HG03139 (cell line): Measurements from ENCODE around the gene USF2.

ENCODE experiments used
- ATAC-seq: cut with Tn5 transposase; IDR thresholded peaks from one replicate; pipeline ENCODE4 v1.9.1; 2021; ENCODE audit not compliant: unreplicated experiment

The USF2 gene

DNA sequence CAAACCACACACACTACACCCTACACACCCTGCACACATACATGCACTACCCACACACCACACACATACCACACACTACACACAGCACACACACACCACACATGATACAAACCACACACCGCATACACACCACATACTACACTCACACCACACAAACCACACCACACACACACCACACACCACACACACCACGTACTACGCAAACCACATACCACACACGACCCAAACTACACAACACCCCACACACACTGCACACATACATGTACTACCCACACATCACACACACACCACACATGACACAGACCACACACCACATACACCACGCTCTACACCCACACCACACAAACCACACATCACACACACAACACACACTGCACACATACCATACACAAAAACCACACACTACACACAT, 29.8 kb downstream of the USF2 start:
- ATAC-seq = no peak

DNA sequence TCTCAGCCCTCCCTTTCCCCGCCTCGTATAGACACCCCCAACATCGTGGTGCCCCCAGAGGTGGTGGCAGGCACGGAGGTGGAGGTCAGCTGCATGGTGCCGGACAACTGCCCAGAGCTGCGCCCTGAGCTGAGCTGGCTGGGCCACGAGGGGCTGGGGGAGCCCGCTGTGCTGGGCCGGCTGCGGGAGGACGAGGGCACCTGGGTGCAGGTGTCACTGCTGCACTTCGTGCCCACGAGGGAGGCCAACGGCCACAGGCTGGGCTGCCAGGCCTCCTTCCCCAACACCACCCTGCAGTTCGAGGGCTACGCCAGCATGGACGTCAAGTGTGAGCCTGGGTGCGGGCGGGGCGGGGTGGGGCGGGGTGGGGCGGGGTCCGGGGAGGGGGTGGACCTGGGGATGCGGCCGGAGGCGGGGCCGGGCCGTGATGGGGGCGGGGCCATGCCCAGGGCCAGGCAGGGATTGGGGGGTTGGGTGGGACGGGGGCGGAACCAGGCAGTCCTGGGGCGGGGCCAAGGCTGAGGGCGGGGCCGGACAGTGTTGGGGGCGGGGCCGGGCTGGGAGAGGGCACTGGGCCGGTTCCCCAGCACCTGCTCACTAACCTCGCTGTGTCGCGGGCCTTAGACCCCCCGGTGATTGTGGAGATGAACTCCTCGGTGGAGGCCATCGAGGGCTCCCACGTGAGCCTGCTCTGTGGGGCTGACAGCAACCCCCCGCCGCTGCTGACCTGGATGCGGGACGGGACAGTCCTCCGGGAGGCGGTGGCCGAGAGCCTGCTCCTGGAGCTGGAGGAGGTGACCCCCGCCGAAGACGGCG, 31.0 kb downstream of the USF2 start:
- no peak for ATAC-seq

DNA sequence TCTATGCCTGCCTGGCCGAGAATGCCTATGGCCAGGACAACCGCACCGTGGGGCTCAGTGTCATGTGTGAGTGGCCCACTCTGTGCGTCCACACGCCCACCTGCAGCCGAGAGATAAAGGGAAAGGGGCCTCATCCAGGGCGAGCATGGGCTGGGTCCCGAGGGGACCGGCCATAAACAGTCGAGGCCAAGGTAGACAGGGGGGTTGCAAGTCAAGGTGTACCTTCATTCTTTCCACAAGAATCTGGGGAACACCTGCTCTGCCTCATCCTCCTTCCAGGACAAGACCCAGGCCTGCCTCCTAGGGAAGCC, 31.5 kb downstream of the USF2 start:
- no peak for ATAC-seq

DNA sequence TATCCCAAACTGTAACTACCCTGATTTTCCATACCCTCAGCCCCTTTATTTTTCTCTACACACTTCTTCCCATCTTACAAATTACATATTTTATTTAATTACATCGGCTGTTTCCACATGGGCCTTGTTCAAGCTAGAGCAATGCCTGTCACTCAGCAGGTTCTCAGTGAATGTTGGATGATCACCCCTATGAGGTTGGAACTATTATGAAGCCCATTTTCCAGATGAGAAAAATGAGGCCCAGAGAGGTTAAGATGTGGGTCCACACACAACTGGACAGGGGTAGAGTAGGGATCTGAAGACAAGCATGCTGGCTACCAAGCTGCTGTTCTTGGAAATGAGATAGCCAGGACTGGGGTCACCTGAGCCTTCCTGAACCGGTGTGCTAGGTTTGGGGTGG, 33.2 kb downstream of the USF2 start:
- ATAC-seq = no peak

DNA sequence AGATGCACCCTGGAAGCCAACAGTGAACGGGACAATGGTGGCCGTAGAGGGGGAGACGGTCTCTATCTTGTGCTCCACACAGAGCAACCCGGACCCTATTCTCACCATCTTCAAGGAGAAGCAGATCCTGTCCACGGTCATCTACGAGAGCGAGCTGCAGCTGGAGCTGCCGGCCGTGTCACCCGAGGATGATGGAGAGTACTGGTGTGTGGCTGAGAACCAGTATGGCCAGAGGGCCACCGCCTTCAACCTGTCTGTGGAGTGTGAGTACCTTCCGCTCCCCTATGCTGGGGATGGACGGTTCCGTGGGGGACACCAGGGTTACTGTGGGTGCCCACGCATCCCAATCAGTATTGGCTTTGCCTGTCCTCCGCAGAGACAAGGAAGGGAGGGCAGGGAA, 33.7 kb downstream of the USF2 start:
- ATAC-seq = no peak

DNA sequence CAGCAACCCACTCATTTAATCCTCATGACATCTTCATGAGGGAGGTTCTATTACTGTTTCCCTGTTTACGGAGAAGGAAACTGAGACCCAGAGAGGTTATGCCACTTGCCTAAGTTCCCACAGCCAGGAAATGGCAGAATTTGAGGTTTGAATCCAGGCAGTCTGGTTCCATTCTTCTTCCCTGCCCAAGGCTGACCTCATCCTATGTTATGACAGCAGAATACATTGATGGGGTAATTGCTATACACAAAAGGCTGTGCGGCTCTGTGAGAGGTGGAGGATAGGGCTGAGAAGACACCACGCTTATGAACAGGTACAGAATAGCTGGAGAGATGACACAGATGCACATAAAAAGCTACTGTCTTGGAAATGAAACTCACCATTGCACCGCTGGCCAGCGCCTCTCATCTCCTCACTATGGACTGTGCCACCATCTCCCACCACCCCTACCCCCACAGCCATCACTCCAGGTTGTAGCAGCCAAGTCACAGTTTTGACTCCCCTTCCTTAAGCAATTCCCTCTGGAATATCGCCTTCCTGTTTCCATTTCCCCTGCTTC, 34.7 kb downstream of the USF2 start:
- ATAC-seq = no peak

DNA sequence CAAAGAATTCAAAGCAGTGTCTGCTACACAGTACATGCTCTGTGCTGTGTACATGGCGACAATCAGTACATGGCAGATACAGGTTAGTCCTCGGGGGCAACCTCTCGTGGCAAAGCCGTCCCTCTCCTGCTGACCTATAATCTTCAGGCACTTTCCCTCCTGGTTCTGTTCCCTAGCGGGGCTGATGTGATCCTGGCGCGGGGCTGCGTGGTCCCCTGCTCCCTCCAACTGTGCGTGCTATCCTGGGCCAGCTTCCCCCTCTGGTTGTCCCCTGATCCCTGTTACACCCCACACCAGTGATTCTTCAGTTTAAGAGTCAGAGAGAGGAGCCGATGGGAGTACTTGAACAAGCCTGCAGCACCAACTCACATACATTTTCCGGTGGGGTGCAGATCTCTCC, 35.3 kb downstream of the USF2 start:
- no peak for ATAC-seq

DNA sequence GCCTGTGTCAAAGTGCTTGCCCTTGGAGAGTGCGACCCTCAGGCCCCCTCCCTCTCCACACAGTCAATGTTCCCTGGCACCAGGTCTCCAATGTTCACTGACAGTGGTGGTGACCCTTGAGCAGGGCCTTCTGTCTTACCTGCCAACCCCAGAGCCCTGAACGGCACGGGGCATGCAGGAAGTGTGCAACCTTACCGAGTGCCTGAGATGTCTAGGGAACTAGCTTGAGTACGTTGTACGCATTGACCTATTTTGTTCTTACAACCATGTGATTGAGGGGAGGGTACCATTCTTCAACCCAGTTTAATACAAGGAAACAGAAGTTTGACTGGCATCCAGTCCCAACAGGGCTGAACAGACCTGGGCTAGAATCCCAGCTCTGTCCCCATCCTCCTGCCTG, 36.4 kb downstream of the USF2 start:
- ATAC-seq = no peak

DNA sequence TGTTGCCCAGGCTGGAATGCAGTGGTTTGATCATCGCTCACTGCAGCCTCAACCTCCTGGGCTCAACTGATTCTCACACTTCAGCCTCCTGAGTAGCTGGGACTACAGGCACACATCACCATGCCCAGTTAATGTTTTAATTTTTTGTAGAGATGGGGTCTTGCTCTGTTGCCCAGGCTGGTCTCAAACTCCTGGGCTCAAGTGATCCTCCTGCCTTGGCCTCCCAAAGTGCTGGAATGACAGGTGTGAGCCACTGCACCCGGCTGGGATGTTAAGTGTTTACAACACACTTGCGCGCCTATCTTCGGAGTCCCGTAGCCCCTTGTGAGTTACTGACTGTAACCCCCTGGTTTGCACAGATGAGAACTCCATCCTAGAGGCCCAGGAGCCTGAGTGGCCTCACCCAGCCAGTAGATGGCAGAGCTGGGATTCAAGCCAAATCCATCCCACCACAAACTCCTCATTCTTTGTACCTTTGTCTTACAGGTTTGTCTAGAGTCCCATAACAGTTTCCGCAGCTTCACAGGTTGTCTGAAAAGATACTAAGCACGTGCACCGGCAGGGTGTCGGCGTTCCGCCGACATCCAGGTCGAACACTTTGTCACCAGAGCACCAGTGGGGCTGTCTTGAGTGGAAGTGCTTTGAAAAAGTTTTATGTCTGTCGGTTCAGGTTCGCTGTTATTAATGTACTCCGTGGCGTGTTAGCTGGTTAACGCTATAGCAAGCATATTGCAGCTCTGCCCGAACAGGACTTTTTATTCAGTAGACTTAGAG, 37.9 kb downstream of the USF2 start:
- ATAC-seq = no peak

DNA sequence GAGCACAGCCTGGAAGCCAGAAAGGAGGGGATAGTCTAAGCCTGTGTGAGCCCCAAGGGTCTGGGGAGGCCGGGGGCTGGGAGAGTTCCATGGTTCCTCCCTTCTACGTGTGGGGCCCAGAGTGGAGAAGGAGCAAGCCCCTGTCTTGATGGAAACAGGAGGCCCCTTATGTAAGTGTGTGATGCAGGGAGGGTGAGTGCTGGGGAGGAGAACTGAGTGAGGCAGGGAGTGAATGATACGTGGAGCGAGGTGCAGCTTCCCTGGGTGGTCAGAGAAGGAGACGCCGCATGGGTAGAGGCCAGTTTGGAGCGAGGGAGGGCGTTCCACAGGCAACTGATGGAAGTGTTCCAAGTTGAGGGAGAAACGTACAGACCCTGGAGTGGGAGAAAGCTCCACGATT, 39.2 kb downstream of the USF2 start:
- no peak for ATAC-seq

DNA sequence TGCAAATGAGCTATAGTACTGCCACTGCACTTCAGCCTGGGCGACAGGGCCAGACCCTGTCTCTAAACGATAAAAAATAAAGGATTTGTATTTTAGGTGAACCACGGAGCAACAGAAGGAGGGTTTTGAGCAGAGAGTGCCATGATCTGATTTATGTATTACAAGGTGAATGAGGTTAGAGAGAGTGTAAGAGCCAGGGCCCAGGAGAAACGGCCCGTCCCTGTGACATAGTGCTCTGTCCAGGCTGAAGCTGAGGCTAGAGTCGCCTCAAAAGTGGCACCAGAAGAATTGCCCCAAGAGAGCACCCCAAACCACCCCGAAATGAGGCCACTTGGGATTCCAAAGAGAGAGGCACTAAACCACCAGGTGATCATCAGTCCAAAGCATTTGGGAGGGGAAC, 40.1 kb downstream of the USF2 start:
- no peak for ATAC-seq

DNA sequence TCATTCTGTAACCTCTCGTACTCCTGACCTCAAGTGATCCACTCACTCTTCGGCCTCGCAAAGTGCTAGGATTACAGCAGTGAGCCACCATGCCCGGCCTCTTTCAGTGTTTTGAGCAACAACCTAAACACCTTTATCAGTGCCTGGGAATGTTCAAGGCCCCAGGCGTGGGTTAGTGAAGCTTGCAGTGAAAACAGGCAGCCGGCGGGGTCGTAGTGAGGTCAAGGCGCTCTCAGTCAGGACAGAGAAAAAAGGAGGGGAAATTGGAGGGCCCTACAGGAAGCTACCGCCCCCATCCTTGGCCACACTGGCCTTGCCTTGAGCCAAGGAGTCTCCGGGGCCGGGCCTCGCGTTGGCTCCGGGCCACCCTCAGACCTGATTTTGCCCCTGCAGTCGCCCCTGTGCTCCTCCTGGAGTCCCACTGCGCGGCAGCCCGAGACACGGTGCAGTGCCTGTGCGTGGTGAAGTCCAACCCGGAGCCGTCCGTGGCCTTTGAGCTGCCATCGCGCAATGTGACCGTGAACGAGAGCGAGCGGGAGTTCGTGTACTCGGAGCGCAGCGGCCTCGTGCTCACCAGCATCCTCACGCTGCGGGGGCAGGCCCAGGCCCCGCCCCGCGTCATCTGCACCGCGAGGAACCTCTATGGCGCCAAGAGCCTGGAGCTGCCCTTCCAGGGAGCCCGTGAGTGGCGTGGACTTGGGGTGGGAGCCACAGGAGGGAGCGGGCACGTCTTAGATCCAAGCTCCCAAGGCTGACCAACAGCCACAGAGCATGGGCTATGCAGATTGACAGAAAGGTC, 40.9 kb downstream of the USF2 start:
- no peak for ATAC-seq

DNA sequence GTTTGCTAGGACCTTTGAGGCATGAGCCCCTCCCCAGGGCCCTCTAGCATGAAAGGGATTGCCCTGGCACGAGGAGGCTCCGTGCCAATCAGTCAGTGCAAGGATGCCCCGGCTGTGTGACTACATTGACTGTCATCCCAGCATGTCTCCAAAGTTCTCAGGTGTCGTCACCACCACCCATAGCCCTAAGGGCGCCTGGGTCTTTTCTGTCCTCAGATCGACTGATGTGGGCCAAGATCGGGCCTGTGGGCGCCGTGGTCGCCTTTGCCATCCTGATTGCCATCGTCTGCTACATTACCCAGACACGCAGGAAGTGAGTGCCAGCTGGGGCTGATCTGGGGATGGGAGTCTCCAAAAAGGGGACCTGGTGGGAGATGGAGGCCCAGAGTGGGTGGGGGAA, 41.6 kb downstream of the USF2 start:
- ATAC-seq = no peak

DNA sequence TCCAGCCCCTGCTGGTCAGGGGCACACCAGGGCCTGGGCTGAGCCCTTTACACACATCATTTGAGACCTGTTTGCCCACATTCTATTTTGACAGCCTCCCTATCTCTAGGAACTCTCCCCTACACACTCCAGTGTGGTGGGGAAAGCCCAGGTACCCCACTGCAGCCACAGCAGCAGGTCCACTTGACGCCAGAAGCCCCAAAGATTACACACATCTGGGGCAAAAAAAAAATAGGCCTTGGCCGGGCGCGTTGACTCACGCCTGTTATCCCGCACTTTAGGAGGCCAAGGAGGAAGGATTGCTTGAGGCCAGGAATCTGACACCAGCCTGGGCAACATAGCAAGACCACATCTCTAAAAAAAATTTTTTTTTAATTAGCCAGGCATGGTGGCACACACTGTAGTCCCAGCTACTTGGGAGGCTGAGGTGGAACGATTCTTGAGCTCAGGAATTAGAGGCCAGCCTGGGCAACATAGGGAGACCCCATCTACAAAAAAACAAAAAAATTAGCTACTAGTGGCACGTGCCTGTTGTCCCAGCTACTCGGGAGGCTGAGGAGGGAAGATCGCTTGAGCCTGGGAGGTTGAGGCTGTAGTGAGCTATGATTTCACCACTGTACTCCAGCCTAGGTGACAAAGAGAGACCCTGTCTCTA, 42.2 kb downstream of the USF2 start:
- ATAC-seq = no peak

DNA sequence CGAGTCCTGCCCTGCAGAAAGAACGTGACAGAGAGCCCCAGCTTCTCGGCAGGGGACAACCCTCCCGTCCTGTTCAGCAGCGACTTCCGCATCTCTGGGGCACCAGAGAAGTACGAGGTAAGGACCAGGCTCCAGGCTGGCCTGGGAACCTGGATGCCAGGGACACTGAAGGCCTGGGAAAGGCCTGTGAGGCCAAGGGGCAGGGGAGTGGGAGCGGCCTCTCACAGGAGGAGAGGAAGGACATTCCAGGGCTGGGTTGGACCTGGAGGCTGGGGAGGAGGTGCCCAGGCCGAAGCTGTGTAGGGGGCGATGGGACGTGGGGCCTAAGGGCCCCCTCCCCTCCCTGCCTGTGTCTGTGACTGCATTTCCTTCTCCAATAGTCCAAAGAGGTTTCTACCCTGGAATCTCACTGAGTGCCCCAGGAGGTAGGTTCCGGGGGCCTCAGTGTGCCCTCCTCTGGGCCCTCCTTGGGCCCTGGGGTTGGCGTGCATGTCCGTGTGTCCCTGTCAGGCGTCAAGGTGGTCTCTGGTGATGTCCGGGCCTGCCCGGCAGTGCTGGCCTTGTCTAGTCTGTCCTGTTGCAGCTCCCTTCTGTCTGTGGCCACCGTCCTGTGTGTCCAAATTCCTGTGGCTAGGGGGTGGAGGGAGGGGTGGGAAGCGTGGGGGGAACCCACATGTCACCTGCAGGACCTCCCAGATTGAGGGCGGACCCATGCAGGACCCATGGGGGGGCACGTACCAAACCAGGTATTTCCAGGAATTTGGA, 43.3 kb downstream of the USF2 start:
- no peak for ATAC-seq

DNA sequence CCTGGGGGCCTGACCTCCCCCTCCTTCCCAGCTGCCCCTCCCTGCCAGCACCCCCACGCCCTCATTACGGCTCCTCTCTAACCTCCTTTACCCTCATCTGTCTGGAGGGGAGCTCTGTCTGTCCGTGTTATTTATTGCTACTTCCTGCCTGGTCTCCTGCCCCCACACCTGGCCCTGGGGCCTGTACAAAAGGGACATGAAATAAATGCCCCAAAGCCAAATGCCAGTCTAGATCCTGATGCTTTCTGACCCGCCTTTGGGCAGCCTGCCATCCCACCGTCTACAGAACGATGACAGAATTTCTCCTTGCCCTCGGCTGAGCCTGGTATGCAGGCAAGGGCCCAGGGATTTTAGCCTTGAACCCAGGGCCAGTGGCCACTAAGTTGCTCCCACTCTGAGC, 44.8 kb downstream of the USF2 start:
- no peak for ATAC-seq

DNA sequence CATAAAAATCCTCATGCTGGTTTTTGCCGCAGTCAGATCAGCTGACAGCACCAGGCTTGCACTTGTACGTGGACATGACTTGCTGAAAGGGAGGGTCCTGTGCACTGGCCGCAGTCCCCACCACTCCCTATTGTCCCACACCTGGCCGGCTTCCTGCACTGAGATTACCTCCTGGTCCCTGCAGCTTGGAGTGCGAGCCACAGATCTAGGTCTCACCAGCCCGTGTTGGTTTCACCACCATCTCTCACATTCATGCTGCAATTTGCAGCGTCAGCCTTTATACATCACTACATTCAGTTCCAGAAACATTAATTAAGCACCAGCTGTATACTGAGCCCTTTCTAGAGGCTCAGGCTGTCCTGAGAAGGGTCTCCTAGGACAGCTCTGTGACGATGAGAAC, 45.3 kb downstream of the USF2 start:
- no peak for ATAC-seq

DNA sequence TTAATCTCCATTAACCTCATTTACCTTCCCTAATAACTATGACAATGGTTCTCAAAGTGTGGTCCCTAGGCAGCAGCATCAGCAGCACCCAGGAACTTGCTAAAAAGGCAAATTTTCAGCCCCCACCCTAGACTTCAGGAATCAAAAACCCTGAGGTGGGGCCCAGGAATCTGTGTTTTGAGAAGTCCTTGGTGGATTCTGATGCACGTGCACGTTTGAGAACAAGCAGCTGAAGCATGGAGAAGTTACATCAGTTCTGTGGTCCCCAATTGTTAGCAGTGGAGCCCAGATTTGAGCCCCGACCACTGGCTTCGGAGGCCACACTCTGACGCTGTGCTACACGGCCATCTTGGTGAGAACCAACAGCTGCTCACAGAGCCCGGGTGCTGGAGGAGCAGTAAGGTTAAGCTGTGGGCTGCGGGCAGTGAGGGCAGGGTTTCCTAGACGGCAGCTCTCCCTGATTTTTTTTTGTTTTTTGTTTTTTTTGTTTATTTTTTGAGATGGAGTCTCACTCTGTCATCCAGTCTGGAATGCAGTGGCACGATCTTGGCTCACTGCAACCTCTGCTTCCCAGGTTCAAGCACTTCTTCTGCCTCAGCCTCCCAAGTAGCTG, 46.2 kb downstream of the USF2 start:
- ATAC-seq = no peak

DNA sequence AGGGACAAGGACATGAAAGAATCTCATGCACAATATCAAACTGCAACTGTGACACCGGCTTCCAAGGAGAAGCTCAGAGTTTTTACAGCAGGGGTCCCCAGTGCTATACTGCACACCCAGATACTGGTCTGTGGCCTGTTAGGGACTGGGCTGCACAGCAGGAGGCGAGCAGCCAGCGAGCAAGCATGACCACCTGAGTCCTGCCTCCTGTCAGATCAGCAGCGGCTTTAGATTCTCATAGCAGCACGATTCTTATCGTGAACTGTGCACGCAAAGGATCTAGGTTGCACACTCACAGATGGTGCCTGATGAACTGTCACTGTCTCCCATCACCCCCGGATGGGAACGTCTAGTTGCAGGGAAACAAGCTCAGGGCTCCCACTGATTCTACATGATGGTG, 47.1 kb downstream of the USF2 start:
- no peak for ATAC-seq

DNA sequence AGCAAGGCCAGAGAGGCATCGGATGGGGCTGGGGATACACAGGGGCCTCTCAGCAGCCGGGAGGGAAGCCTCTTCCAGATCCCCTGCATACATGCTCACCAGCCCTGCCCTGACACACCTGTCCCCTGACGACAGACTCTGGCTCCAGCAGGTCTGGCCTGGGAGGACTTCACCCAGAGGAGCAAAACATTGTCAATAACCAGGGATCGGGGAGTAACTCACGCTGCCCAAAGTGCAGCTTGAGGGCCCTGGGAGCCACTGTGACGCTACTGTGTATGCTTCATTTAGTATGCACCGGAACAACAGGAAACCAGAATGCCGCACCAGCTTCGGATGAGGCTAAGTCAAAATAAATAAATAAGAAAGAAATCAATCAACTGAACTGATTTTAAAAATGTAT, 47.8 kb downstream of the USF2 start:
- ATAC-seq = no peak
